ENCODE results near the gene GOSR2. TPM values are rescaled to one million over a fixed set of nuclear protein-coding genes. Genes with fewer than 3 reads are reported as not detected.

GOSR2 gene
- polyA plus RNA-seq, 1 donor from 2014 or later = 41.4 TPM

- no peaks in the 10 kb centered on the region for H3F3A ChIP-seq (ENCODE audit: insufficient read depth, low read length, poor library complexity, severe bottlenecking)
- no peaks in the 10 kb centered on the region for H3K36me3 ChIP-seq (ENCODE audit: insufficient read depth, low read length)
- H3K27ac ChIP-seq (ENCODE audit: low read length) = no peak overlapping the region
- H3K9me3 ChIP-seq (ENCODE audit: low read length) = no peaks in the 10 kb centered on the region
- H4K20me1 ChIP-seq (ENCODE audit: insufficient read depth) = no peaks in the 10 kb centered on the region
- TF ChIP-seq SMC3 (conservative IDR thresholded peaks at IDR 0.05; ENCODE audit: poor library complexity) (no peak), RAD21 (conservative IDR thresholded peaks at IDR 0.05) (no peak), TAF1 (IDR thresholded peaks at IDR 0.05; ENCODE audit: low read depth) (no peak), EZH2 (IDR thresholded peaks at IDR 0.05; ENCODE audit: borderline replicate concordance, insufficient read depth, low read length, poor library complexity, severe bottlenecking) (no peak), POLR2AphosphoS5 (IDR thresholded peaks at IDR 0.05) (no peak), CTCF (IDR thresholded peaks at IDR 0.05; ENCODE audit: poor library complexity, severe bottlenecking) (no peak), MXI1 (conservative IDR thresholded peaks at IDR 0.05; ENCODE audit: poor library complexity, severe bottlenecking) (no peak), REST (IDR thresholded peaks at IDR 0.05; ENCODE audit: borderline replicate concordance) (no peak), EP300 (conservative IDR thresholded peaks at IDR 0.05; ENCODE audit: poor library complexity, severe bottlenecking) (no peak)
- H3K4me3 ChIP-seq (ENCODE audit: low read length) = no peak overlapping the region
- no peaks in the 10 kb centered on the region for H3K27me3 ChIP-seq (ENCODE audit: insufficient read depth, low read depth, low read length)
- H3K79me2 ChIP-seq (replicated peaks; ENCODE audit: insufficient read depth, low read length) = no peaks in the 10 kb centered on the region
- no peaks in the 10 kb centered on the region for H3K9me2 ChIP-seq (ENCODE audit: insufficient read depth, low read length)
- no peak overlapping the region for H3K4me2 ChIP-seq (ENCODE audit: low read length)
- no peak overlapping the region for H2AFZ ChIP-seq (ENCODE audit: low read depth, low read length)
- H3K9ac ChIP-seq (ENCODE audit: low read length) = no peak overlapping the region
These were observed 12.8 kb downstream of the GOSR2 start for GRCh38 chr17:46935658-46936266.

GRCh38 chr17:46940692-46941404, 17.9 kb downstream of the GOSR2 start:
- Histone ChIP-seq H3K9me3 (ENCODE audit: low read length) (no peaks in the 10 kb centered on the region), H2AFZ (ENCODE audit: low read depth, low read length) (no peak overlapping the region), H3K27ac (ENCODE audit: low read length) (no peak overlapping the region), H3F3A (ENCODE audit: insufficient read depth, low read length, poor library complexity, severe bottlenecking) (no peaks in the 10 kb centered on the region), H3K9me2 (ENCODE audit: insufficient read depth, low read length) (no peaks in the 10 kb centered on the region), H3K9ac (ENCODE audit: low read length) (no peak overlapping the region), H3K4me3 (ENCODE audit: low read length) (no peak overlapping the region), H3K4me2 (ENCODE audit: low read length) (no peak overlapping the region), H4K20me1 (ENCODE audit: insufficient read depth) (no peaks in the 10 kb centered on the region), H3K79me2 (replicated peaks; ENCODE audit: insufficient read depth, low read length) (no peaks in the 10 kb centered on the region), H3K27me3 (ENCODE audit: insufficient read depth, low read depth, low read length) (no peaks in the 10 kb centered on the region), H3K36me3 (ENCODE audit: insufficient read depth, low read length) (no peaks in the 10 kb centered on the region)
- peak; percentile 95 for TF ChIP-seq SMC3 (conservative IDR thresholded peaks at IDR 0.05; ENCODE audit: poor library complexity)
- peak; percentile 92 for TF ChIP-seq RAD21 (conservative IDR thresholded peaks at IDR 0.05)
- TF ChIP-seq TAF1 (IDR thresholded peaks at IDR 0.05; ENCODE audit: low read depth) = no peak
- peak; percentile 91 for TF ChIP-seq CTCF (IDR thresholded peaks at IDR 0.05; ENCODE audit: poor library complexity, severe bottlenecking)
- TF ChIP-seq EZH2 (IDR thresholded peaks at IDR 0.05; ENCODE audit: borderline replicate concordance, insufficient read depth, low read length, poor library complexity, severe bottlenecking) = no peak

All from neural cell (in vitro differentiated cells).